ENCODE measurements around the gene METTL17.
"Not testable (repeated sequence)": the region's sequence is repeated elsewhere in the genome, so short reads cannot be mapped to it uniquely, and the experiment has no call there.

Gene METTL17

GRCh38 chr14:21025371-21026273, 35.8 kb downstream of the METTL17 start:
- no peak for DNase-seq

- DNase-seq = no peak
Measured at GRCh38 chr14:21026274-21026987, 36.7 kb downstream of the METTL17 start.

- DNase-seq = no peak
Measured at GRCh38 chr14:21026988-21027315, 37.2 kb downstream of the METTL17 start.

GRCh38 chr14:21029917-21030316, 40.1 kb downstream of the METTL17 start, which contains the start of gene TPPP2:
Gene TPPP2 (plus strand): TSS chr14:21030217. CDS start chr14:21030582, 365 bp downstream.
- DNase-seq = no peak

- DNase-seq = no peak
Measured at GRCh38 chr14:21030531-21030930, 40.8 kb downstream of the METTL17 start.

GRCh38 chr14:21032326-21033132, 42.7 kb downstream of the METTL17 start:
- no peak for DNase-seq

- DNase-seq = no peak
Measured at GRCh38 chr14:21033133-21033698, 43.4 kb downstream of the METTL17 start.

- DNase-seq = no peak
Measured at GRCh38 chr14:21034707-21035106, 44.9 kb downstream of the METTL17 start, which contains the start of gene RNASE13. Gene RNASE13 (minus strand): TSS chr14:21034807. CDS start chr14:21034288, 519 bp downstream.

GRCh38 chr14:21036751-21037150, 47.0 kb downstream of the METTL17 start:
- DNase-seq = no peak

- no peak for DNase-seq
Measured at GRCh38 chr14:21037156-21037555, 47.4 kb downstream of the METTL17 start.

- no peak for DNase-seq
Measured at GRCh38 chr14:21038441-21039422, 49.0 kb downstream of the METTL17 start.

- DNase-seq = peak; percentile 22
Measured at GRCh38 chr14:21039585-21040369, 50.0 kb downstream of the METTL17 start.

GRCh38 chr14:21040370-21040925, 50.7 kb downstream of the METTL17 start:
- DNase-seq = no peak

- DNase-seq = not testable (repeated sequence)
Measured at GRCh38 chr14:21040941-21041340, 51.2 kb downstream of the METTL17 start.

GRCh38 chr14:21041676-21042433, 52.1 kb downstream of the METTL17 start, which contains the start of gene RNASE7:
Gene RNASE7 (plus strand): TSS chr14:21042362. CDS start chr14:21042993, 631 bp downstream.
- DNase-seq = no peak

GRCh38 chr14:21042918-21043317, 53.1 kb downstream of the METTL17 start:
- DNase-seq = no peak

GRCh38 chr14:21043387-21043973, 53.7 kb downstream of the METTL17 start:
- DNase-seq = no peak

GRCh38 chr14:21043974-21044618, 54.3 kb downstream of the METTL17 start:
- peak; percentile 84 for DNase-seq
